Measurements from ENCODE around the gene WDR48.
"Not testable (repeated sequence)": the region's sequence is repeated elsewhere in the genome, so short reads cannot be mapped to it uniquely, and the experiment has no call there.

The WDR48 gene

GRCh38 chr3:39051649-39052561 is at the start of gene WDR48, which contains the start of gene SCN11A:
TSS of gene WDR48 (plus strand) at chr3:39052016. CDS start at chr3:39052026, 10 bp downstream.
TSS of gene SCN11A (minus strand) at chr3:39051944. CDS start at chr3:38950362, 101,582 bp downstream.
- DNase-seq, result peak; percentile 96

DNA sequence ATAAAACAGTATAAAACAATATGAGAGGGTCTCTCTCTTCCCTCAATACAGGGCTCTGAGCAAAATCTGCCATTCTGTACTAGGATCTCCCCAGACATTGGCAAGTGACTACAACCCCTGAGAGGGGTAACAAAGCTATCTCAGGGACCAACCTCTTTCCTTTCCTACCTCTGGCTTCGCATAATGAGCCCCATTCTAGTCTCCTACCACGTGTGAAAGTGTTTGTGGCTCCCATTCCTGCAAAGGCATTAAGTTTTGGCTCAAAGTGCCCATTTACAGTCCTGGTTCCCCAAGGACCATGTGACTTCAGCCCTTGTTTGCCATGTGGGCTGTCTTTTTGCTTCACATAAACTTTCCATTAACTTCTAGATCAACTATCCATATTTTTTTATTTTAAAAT is 46.5 kb upstream of the WDR48 start:
- DNase-seq, result no peak

DNA sequence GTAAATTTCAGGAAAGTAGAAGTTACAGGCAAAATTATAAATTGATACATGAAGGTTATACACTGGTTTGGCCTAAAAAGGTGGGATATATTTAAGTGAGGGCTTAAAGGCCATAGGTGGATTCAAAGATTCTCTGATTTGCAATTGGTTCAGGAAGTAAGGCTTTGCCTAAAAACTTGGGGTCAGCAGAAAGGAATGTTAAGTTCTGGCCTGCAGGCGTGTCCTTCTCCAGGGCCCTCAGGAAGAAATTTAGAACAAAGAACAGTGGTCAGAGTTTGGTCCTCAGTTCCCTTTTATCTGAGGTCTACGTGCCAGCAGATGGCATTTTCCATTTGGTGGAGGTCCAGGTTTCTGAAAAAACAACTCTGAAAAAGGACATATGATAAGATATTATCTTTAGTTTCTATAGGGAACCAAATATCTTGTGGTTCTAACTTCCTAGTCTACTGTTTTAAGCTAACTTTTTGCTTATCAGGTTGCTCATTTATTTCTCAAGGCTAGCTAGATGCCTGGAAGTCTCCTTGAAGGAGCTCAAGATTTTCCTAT is 40.6 kb upstream of the WDR48 start:
- DNase-seq, result peak; percentile 34

- DNase-seq, result no peak
Measured at GRCh38 chr3:39013289-39013688, 38.5 kb upstream of the WDR48 start.

- no peak for DNase-seq
Measured at GRCh38 chr3:39013921-39014509, 37.8 kb upstream of the WDR48 start.

DNA sequence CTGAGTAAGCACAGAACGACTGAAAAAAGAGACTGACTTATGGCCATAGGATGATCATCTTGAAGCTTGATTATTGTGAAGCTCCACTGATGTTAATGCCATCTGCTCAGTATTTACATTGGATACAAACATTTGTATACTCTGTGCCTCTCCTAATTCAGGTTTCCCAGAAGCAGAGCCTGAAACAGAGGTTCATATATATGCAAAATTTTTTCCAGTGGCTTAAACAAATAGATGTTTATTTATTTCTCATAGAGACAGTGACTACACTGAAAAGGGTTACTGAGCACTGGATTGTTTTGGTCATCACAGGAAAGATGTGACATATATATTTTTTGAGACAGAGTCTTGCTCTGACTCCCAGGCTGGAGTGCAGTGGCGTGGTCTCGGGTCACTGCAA is 36.4 kb upstream of the WDR48 start:
- no peak for DNase-seq

- DNase-seq, result no peak
Measured at GRCh38 chr3:39019299-39019698, 32.5 kb upstream of the WDR48 start.

- no peak for DNase-seq
Measured at GRCh38 chr3:39021029-39021428, 30.8 kb upstream of the WDR48 start.

DNA sequence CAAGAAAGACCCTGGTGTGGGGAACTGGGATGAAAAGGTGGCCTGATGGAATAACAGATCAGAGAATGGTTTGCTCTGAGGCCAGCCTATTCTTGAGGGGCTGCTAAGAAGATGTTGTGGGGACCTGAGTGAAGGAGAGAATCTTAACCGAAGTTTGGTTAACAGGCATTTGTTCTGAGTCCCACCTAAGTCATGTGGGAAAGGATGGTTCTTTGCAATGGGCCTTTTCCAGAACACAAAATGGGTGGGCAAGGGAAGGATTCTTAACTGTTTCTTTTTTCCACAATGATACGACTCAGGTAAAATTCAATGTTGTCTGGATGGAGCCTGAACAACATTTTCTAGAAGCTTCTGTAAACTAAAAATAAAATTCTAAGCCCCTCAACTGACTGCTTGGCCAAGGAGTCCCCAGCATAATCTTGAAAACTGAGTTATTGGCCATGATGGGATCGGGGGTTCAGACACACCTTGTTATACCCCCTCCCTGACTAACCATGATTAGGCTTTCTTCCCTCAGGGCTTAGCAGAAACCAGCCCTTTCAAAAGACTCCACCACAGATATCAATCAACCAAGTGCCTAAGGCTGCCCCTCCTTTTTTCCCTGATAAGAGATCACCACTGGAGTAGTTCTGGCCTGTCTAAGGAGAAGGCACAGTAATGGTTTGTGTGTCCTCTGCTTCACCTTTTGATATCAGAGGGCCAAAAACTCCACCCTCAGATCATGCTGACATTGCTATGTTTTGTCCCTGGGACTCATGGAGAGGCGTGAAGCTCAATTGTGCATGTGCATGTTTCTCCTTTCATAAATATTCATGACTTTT is 30.1 kb upstream of the WDR48 start:
- DNase-seq, result peak; percentile 31

DNA sequence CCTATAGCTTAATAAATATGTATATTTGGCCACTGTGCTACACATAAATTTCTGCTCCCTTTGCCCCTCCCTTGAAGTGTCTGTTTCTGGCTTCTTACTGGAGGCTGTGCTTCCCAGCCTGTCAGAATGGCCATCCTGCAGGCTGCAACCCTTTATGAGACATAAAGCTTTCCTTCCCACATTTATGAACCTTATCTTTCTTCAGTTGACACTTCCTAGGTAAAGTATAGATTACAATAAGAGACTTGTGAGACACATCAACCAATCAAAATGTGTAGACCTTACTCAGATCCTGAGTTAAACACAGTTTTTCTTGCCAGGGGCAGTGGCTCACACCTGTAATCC is 29.6 kb upstream of the WDR48 start:
- DNase-seq, result no peak

DNA sequence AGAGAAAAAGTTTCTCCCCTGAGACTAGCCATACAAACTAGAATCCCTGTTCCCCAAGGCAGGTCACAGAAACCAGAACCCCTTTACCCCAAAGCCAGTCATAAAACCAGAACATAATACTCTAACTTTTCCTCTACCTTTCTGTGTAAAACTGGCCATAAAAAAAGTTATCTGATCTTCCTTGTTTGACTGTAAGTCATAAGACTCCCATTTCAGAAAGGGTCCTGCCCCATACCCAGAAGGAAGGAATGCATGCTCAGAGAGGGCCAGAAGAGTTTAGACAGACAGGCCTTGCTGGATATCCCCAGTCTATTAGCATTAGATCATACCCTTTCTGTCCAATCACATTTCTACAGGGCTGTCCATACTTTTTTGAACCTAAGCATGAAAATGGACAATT is 27.3 kb upstream of the WDR48 start:
- no peak for DNase-seq

- DNase-seq, result peak; percentile 25
Measured at GRCh38 chr3:39025222-39025970, 26.4 kb upstream of the WDR48 start.

- no peak for DNase-seq
Measured at GRCh38 chr3:39028546-39028945, 23.3 kb upstream of the WDR48 start.

GRCh38 chr3:39029556-39029955 is 22.3 kb upstream of the WDR48 start:
- DNase-seq, result no peak

DNA sequence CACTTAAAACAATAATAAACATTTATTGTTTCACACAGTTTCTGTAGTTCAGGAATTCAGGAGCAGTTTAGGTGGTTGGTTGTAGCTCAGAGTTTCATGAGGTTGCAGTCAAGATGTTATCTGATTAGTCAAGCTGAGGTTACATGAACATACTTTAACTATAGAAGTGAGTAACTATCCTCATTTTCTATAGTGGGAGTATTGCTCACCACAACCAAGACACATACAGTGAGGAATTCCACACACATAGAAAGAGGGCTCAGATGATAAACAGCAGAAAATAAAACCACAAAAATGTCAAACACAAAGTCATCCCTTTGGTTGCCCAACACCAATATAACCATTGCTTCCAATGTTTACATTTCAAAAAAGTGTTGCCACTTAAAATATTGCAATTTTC is 13.7 kb upstream of the WDR48 start:
- DNase-seq, result no peak

DNA sequence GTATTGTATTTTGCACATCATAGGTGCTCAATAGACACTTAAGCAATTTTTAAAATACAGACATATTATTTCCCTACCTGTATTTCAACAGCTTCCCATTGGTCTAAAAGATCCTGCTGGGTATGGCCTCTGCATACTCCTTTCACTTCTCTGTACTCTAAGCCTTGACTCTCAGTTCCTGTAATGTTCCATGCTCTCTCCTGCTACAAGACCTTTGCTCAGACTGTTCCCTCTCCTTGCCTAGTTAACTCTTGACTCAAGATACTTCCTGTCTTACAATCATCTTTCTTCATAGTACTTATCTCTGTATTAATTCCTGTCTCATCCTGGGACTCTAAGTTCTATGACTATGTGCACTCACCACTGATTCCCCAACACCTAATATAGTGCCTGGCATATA is 1.8 kb upstream of the WDR48 start:
- DNase-seq, result peak; percentile 15

GRCh38 chr3:39052583-39052982 is 767 bp downstream of the WDR48 start:
- DNase-seq, result peak; percentile 26

- DNase-seq, result no peak
Measured at GRCh38 chr3:39053696-39054095, 1.9 kb downstream of the WDR48 start.

DNA sequence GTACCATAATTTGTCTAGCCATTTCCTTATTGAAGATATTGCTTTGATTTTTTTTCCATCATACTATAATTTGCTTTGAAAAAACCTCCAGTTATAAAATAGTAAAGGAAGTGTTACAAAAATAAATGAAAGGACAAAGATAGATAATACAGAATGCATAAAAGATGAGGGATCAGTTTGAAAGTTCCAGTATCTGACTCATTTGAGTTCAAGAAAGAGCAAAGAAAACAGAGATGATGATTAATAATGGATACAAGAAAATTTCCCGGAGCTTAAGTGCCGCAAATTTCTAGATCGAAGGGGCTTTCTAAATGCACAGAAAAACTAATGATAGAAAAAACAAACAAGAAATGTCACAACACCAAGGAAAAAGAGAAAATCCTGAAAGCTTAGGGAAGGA is 4.3 kb downstream of the WDR48 start:
- no peak for DNase-seq

DNA sequence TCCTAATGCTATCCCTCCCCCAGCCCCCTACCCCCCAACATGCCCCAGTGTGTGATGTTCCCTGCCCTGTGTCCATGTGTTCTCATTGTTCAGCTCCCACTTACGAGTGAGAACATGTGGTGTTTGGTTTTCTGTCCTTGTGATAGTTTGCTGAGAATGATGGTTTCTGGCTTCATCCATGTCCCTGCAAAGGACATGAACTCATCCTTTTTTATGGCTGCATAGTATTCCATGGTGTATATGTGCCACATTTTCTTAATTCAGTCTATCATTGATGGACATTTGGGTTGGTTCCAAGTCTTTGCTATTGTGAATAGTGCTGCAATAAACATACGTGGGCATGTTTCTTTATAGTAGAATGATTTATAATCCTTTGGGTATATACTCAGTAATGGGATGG is 9.4 kb downstream of the WDR48 start:
- DNase-seq, result not testable (repeated sequence)

- no peak for DNase-seq
Measured at GRCh38 chr3:39062180-39062579, 10.4 kb downstream of the WDR48 start.

DNA sequence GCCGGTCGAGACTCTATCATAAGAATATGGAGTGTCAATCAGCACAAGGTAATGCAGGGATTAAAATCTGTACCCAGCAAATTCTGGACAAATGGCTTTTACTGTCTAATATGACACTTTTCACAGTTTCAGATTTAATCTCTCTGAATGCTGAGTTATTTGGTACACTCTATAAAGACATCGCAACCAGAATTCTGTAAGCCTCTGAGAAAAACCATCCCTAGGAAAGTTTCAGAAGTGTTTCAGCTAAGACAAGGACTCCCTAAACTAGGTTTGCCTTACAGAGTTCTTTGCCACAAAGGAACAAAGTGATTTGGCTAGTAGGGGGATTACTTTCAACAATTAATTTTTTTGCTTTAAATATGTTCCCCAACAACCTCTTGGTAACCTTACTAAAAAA is 11.3 kb downstream of the WDR48 start:
- no peak for DNase-seq

DNA sequence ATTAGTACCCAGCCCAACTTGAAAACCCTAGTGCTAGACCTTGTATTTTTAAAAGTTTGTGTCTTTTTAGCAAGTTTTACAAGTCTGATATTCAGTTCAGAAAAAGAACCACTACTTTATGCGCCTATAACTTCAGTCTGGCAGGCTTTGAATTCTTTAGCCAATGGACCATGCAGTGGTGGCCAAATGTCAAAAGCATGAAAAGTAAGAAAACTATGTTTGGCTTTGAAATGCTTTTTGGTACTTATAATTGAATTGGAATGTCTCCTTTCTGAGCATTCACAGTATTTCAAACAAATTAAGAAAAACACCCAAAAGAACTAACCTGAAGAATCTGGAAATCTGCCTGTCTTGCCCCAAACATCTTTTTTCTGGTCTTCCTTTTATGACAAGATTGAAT is 12.8 kb downstream of the WDR48 start:
- no peak for DNase-seq
